Suprapubic skin (tissue), 4 donors: Measurements from ENCODE around the gene GPN2. TPM values are rescaled to one million over a fixed set of nuclear protein-coding genes. Genes with fewer than 3 reads are reported as not detected.

ENCODE experiments used
- DNase-seq, 2 donors: peaks; one replicate each; pipeline ENCODE4 v3.0.0-alpha.2; 2019; ENCODE audit warnings: low spot score in 2 of 2
- H3K27ac ChIP-seq: fragments of 200-600 bp; sonication (generic); one replicate; pipeline ENCODE4 v1.5.1; 2019
- H3K27me3 ChIP-seq: fragments of 200-600 bp; sonication (generic); one replicate; pipeline ENCODE4 v1.5.1; 2019
- H3K36me3 ChIP-seq: fragments of 200-600 bp; sonication (generic); one replicate; pipeline ENCODE4 v1.5.1; 2019
- H3K4me1 ChIP-seq: fragments of 200-600 bp; sonication (generic); one replicate; pipeline ENCODE4 v1.5.1; 2019
- H3K4me3 ChIP-seq: fragments of 200-600 bp; sonication (generic); one replicate; pipeline ENCODE4 v1.5.1; 2019; ENCODE audit warnings: mild to moderate bottlenecking
- H3K9me3 ChIP-seq: fragments of 200-600 bp; sonication (generic); one replicate; pipeline ENCODE4 v1.5.1; 2019
- CTCF ChIP-seq, 2 donors: fragments of 200-600 bp in 1 of 2; fragments of 450-650 bp in 1 of 2; sonication (generic) in 1 of 2; IDR thresholded peaks; one replicate each; pipeline ENCODE4 v1.5.1; 2016 to 2019; ENCODE audit warnings: antibody characterized with exemption in 2 of 2, mild to moderate bottlenecking in 1 of 2, moderate library complexity in 1 of 2
- EP300 ChIP-seq: sonication (generic); formaldehyde crosslinking; IDR thresholded peaks from one replicate; pipeline ENCODE4 v1.6.1; 2017; ENCODE audit warnings: antibody characterized with exemption
- POLR2A ChIP-seq, 2 donors: fragments of 450-650 bp; IDR thresholded peaks; one replicate each; pipeline ENCODE4 v1.6.1; 2017; ENCODE audit warnings: antibody characterized with exemption in 2 of 2, mild to moderate bottlenecking in 2 of 2, moderate library complexity in 2 of 2
- POLR2AphosphoS5 ChIP-seq, 3 donors: sonication (generic); formaldehyde crosslinking; IDR thresholded peaks; one replicate each; pipeline ENCODE4 v1.6.1; 2017; ENCODE audit warnings: antibody characterized with exemption in 3 of 3
- WGBS: methylation state at CpG from one replicate; pipeline ENCODE4 v1.1.5; 2018; 5-methylcytosine and 5-hydroxymethylcytosine counted together
- total RNA-seq, 4 donors: library from RNA; depleted of rRNA; stranded (reverse); fragments of >200 nt; gene quantifications; one replicate each; pipeline ENCODE4 v1.1.0, GENCODE V29; 2016

Gene GPN2
- total RNA-seq, result 10 to 100 TPM; 13.2 to 25.3 (median 18.8) TPM

DNA sequence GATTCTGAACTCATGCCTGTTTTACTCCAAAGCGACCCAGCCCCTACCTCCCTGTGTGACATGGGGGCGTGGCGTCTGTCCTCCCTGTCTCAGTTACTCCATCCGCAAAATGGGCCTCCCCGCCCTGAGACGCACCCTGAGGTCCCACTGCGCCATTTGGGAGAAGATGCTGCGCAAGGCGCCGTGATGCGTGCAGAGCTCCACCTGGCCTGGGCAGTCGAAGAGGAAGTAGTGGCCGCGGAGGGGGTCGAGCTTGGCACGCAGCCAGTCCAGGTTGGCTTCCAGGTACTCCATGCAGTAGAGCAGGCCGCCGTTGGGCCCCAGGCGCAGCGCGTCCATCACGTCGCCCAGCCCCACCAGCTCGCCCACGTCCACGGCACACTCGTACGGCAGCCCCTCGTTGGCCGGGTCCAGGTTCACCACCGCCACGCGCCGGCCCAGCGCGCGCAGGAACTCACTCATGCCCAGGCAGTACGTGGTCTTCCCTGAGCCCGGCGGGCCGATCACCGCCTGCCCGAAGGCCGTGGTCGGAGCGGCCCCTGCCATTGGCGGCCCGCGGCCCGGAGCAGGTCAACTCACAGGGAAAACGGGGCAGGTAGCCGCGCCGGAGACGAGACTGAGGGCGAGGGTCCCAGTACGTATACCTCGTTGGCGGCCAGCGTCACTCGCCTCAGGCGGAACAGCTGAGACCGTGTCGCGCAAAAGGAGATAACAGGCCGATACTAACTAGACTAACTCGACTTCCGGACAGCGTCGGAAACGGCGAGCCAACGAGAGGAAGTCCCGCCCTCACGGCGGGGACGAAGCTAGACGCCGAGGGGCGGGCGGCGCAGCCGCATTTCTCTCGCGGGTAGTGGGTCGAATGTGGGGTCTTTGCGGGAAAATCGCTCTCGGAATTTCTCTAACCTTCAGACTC, at the start of gene GPN2:
Gene GPN2 (minus strand): TSS at position 733 of the 916 bp plus-strand sequence. CDS start 187 bp downstream, at position 546.
- under 1% methylated on average over 44 of the region's 89 CpGs for WGBS
- DNase-seq, result peak; percentile 79 to 88
- Histone ChIP-seq H3K4me1 (peaks cover 21% of the 10 kb centered on the region), H3K27ac (peak within 1 kb of the TSS; percentile 86), H3K27me3 (no peaks in the 10 kb centered on the region), H3K9me3 (no peaks in the 10 kb centered on the region), H3K36me3 (peaks cover 65% of the 10 kb centered on the region), H3K4me3 (peak within 1 kb of the TSS; percentile 77)
- peak in 2 of 3 donors; percentile 66 to 75 for TF ChIP-seq POLR2AphosphoS5 (IDR thresholded peaks at IDR 0.05)
- TF ChIP-seq POLR2A (IDR thresholded peaks at IDR 0.05), result peak in 1 of 2 donors; percentile 63
- no peak for TF ChIP-seq CTCF (IDR thresholded peaks at IDR 0.05)
- TF ChIP-seq EP300, result no peak

DNA sequence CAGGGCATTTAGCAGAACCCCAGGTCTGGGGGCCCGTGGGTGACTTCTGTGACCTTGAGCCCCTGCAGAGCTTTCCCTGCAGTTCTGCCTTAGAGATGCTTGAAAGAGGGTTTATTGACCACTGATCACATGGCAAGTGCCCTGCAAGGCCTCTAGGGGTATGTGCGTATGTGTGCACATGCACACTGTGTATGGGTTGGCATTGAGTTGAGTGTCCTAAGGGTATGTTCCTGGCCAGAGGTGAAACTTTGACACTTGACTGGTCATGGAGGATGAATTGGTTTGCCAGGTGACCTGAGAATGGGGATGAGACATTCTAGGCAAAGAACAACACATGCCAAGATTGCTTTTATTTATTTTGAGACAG, 48.6 kb upstream of the GPN2 start:
- Histone ChIP-seq H3K4me3 (no peak overlapping the region), H3K36me3 (peaks cover 53% of the 10 kb centered on the region), H3K27me3 (no peaks in the 10 kb centered on the region), H3K27ac (no peak overlapping the region), H3K9me3 (no peaks in the 10 kb centered on the region), H3K4me1 (no peaks in the 10 kb centered on the region)
- DNase-seq, result no peak
- 72% methylated on average over 2 of the region's 2 CpGs for WGBS
- TF ChIP-seq POLR2A (IDR thresholded peaks at IDR 0.05) (no peak), POLR2AphosphoS5 (IDR thresholded peaks at IDR 0.05) (no peak), EP300 (no peak), CTCF (IDR thresholded peaks at IDR 0.05) (no peak)

DNA sequence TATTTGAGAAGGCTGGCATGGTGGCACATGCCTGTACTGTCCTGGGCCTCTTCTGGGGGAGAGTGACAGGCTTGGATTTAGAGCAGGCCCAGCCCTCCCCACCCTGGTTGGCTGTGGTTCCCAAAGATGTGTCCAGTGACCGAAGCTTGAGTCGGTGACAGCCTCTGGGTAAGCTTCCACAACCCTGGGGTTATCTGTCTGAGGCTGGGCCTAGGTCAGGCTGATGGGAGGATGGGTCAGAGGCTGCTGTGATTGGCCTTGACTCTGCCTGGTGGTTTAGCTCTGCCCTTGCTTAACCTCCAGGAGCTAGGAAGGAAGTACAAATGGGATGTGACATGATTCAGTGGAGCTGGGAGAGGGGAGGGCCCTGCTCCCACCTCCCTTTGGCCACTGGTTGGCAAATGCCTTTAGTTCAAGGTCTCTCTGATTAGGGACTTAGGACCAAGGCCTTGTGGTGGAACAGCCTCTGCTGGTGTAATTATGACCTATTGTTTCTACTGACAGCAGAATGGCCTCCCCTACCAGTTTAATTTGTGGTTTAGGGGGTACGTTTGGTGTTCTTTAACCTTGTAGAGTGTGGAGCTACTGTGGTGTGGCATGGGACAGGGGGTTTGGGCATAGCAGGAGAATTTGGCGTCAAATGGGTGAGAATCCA, 48.0 kb upstream of the GPN2 start:
- no peak for TF ChIP-seq POLR2A (IDR thresholded peaks at IDR 0.05)
- TF ChIP-seq CTCF (IDR thresholded peaks at IDR 0.05), result no peak
- TF ChIP-seq POLR2AphosphoS5 (IDR thresholded peaks at IDR 0.05), result no peak
- TF ChIP-seq EP300, result no peak
- Histone ChIP-seq H3K9me3 (no peaks in the 10 kb centered on the region), H3K27ac (no peak overlapping the region), H3K27me3 (no peaks in the 10 kb centered on the region), H3K4me1 (no peaks in the 10 kb centered on the region), H3K36me3 (peaks cover 50% of the 10 kb centered on the region), H3K4me3 (no peak overlapping the region)
- no peak for DNase-seq
- 88% methylated on average over 4 of the region's 4 CpGs for WGBS

GRCh38 chr1:26936823-26937222, 46.7 kb upstream of the GPN2 start:
- H3K4me3 ChIP-seq, result no peak overlapping the region
- no peak for DNase-seq
- peaks cover 49% of the 10 kb centered on the region for H3K36me3 ChIP-seq
- H3K27ac ChIP-seq, result no peak overlapping the region
- no peaks in the 10 kb centered on the region for H3K9me3 ChIP-seq
- H3K27me3 ChIP-seq, result no peaks in the 10 kb centered on the region
- TF ChIP-seq POLR2AphosphoS5 (IDR thresholded peaks at IDR 0.05) (no peak), POLR2A (IDR thresholded peaks at IDR 0.05) (no peak)
- WGBS, result 85% methylated on average over 6 of the region's 6 CpGs
- H3K4me1 ChIP-seq, result no peaks in the 10 kb centered on the region

- Histone ChIP-seq H3K4me3 (no peak overlapping the region), H3K27ac (no peak overlapping the region), H3K9me3 (no peaks in the 10 kb centered on the region), H3K36me3 (peaks cover 68% of the 10 kb centered on the region), H3K27me3 (no peaks in the 10 kb centered on the region), H3K4me1 (no peaks in the 10 kb centered on the region)
- TF ChIP-seq POLR2A (IDR thresholded peaks at IDR 0.05) (no peak), CTCF (IDR thresholded peaks at IDR 0.05) (no peak), POLR2AphosphoS5 (IDR thresholded peaks at IDR 0.05) (no peak), EP300 (no peak)
- DNase-seq, result no peak
- 89% methylated on average over 3 of the region's 3 CpGs for WGBS
Measured at GRCh38 chr1:26932531-26932930, 42.4 kb upstream of the GPN2 start.
